ENCODE data around the gene ANKS1B.

- TF ChIP-seq CTCF (IDR thresholded peaks at IDR 0.05) (no peak), EP300 (IDR thresholded peaks at IDR 0.05) (no peak), POLR2A (IDR thresholded peaks at IDR 0.05) (no peak), POLR2AphosphoS5 (IDR thresholded peaks at IDR 0.05) (no peak)
Observed at GRCh38 chr12:99916555-99916954, 68.2 kb downstream of the ANKS1B start.

All from suprapubic skin (tissue), 4 donors.